ENCODE data around the gene RYR1. TPM values are rescaled to one million over a fixed set of nuclear protein-coding genes. Genes with fewer than 3 reads are reported as not detected.
A peak's percentile ranks its signal among the peaks of the same experiment; 100 is the strongest.

The RYR1 gene
- polyA plus RNA-seq, 3 donors: 0.76 to 2.1 (median 2.1) TPM

- H3K27me3 Mint-ChIP-seq (ENCODE audit: low read depth in 3 of 3): peaks cover 5 to 19% (median 14%) of the 10 kb centered on the region in 3 donors
Measured at GRCh38 chr19:38524369-38524768, 90.9 kb downstream of the RYR1 start.

GRCh38 chr19:38524994-38525634 lies 91.6 kb downstream of the RYR1 start:
- Mint-ChIP-seq H3K27me3 (ENCODE audit: low read depth in 3 of 3) (peaks cover 5 to 16% (median 16%) of the 10 kb centered on the region in 3 donors), H3K27ac (peak overlapping the region in 2 of 7 donors; percentile 8 to 26), H3K4me1 (peaks cover 7% of the 10 kb centered on the region), H3K4me3 (no peak overlapping the region), H3K36me3 (no peaks in the 10 kb centered on the region), H3K9me3 (peaks cover 0 to 3% (median 0%) of the 10 kb centered on the region in 7 donors)
- no peaks in the 10 kb centered on the region for H3K27me3 ChIP-seq (ENCODE audit: control insufficient read depth in 2 of 2, insufficient read depth in 2 of 2, low read length in 2 of 2)
- WGBS (ENCODE audit: insufficient coverage): 96% methylated on average over 22 of the region's 22 CpGs
- H2AFZ ChIP-seq (ENCODE audit: insufficient read depth, low read depth, low read length, poor library complexity, severe bottlenecking): no peak overlapping the region
- no peaks in the 10 kb centered on the region for H3K79me2 ChIP-seq (ENCODE audit: insufficient read depth, low read length)
- no peak for TF ChIP-seq CTCF (IDR thresholded peaks at IDR 0.05)
- H3K4me3 ChIP-seq (replicated peaks in 1 of 3; ENCODE audit: low read depth in 2 of 3, low read length in 3 of 3): no peak overlapping the region
- no peak overlapping the region for H3K9ac ChIP-seq (ENCODE audit: insufficient read depth, low read length, poor library complexity, severe bottlenecking)
- no peak overlapping the region for H3K27ac ChIP-seq (ENCODE audit: low read depth in 1 of 2, low read length in 2 of 2)
- H3K9me3 ChIP-seq (replicated peaks in 1 of 2; ENCODE audit: control insufficient read depth in 1 of 2, insufficient read depth in 1 of 2, low read length in 2 of 2): no peaks in the 10 kb centered on the region
- no peak for DNase-seq
- intact Hi-C loops (cut with micrococcal nuclease): no loop called here
- H4K20me1 ChIP-seq (ENCODE audit: insufficient read depth, low read length): no peaks in the 10 kb centered on the region
- H3K4me2 ChIP-seq (replicated peaks; ENCODE audit: extremely low read depth, low read length, poor library complexity, severe bottlenecking): no peak overlapping the region
- H3K4me1 ChIP-seq (ENCODE audit: control insufficient read depth in 1 of 2, insufficient read depth in 2 of 2, low read length in 2 of 2): no peaks in the 10 kb centered on the region
- H3K36me3 ChIP-seq (replicated peaks in 1 of 2; ENCODE audit: control insufficient read depth in 1 of 2, insufficient read depth in 2 of 2, low read length in 2 of 2): no peaks in the 10 kb centered on the region

More at GRCh38 chr19:38524369-38524768, 90.9 kb downstream of the RYR1 start:
- H4K20me1 ChIP-seq (ENCODE audit: insufficient read depth, low read length): no peaks in the 10 kb centered on the region
- no peak for TF ChIP-seq CTCF (IDR thresholded peaks at IDR 0.05)
- Mint-ChIP-seq H3K27ac (peak overlapping the region in 1 of 7 donors; percentile 51), H3K36me3 (no peaks in the 10 kb centered on the region), H3K4me1 (peaks cover 7% of the 10 kb centered on the region), H3K4me3 (no peak overlapping the region), H3K9me3 (peaks cover 0 to 3% (median 0%) of the 10 kb centered on the region in 7 donors)
- no peaks in the 10 kb centered on the region for H3K79me2 ChIP-seq (ENCODE audit: insufficient read depth, low read length)
- intact Hi-C loops (cut with micrococcal nuclease): no loop called here
- H3K9ac ChIP-seq (ENCODE audit: insufficient read depth, low read length, poor library complexity, severe bottlenecking): no peak overlapping the region
- WGBS (ENCODE audit: insufficient coverage): 87% methylated on average over 9 of the region's 9 CpGs
- H3K36me3 ChIP-seq (replicated peaks in 1 of 2; ENCODE audit: control insufficient read depth in 1 of 2, insufficient read depth in 2 of 2, low read length in 2 of 2): no peaks in the 10 kb centered on the region
- H3K4me2 ChIP-seq (replicated peaks; ENCODE audit: extremely low read depth, low read length, poor library complexity, severe bottlenecking): no peak overlapping the region
- H2AFZ ChIP-seq (ENCODE audit: insufficient read depth, low read depth, low read length, poor library complexity, severe bottlenecking): no peak overlapping the region
- no peak for DNase-seq
- no peak overlapping the region for H3K27ac ChIP-seq (ENCODE audit: low read depth in 1 of 2, low read length in 2 of 2)
- H3K4me3 ChIP-seq (replicated peaks in 1 of 3; ENCODE audit: low read depth in 2 of 3, low read length in 3 of 3): no peak overlapping the region
- H3K4me1 ChIP-seq (ENCODE audit: control insufficient read depth in 1 of 2, insufficient read depth in 2 of 2, low read length in 2 of 2): no peaks in the 10 kb centered on the region
- H3K27me3 ChIP-seq (ENCODE audit: control insufficient read depth in 2 of 2, insufficient read depth in 2 of 2, low read length in 2 of 2): no peaks in the 10 kb centered on the region
- no peaks in the 10 kb centered on the region for H3K9me3 ChIP-seq (replicated peaks in 1 of 2; ENCODE audit: control insufficient read depth in 1 of 2, insufficient read depth in 1 of 2, low read length in 2 of 2)
